ENCODE results near the gene GPR83. TPM values are rescaled to one million over a fixed set of nuclear protein-coding genes. Genes with fewer than 3 reads are reported as not detected.

The GPR83 gene
- total RNA-seq, 1 donor from 2014 or later = 0.09 TPM

GRCh38 chr11:94418123-94418765 is 17.0 kb upstream of the GPR83 start:
- no peaks in the 10 kb centered on the region for H3K4me1 Mint-ChIP-seq
- DNase-seq (ENCODE audit: low spot score in 2 of 2, unreplicated experiment in 2 of 2) = no peak
- H3K9me3 Mint-ChIP-seq = no peaks in the 10 kb centered on the region
- TF ChIP-seq CTCF (IDR thresholded peaks at IDR 0.05; ENCODE audit: unreplicated experiment) = no peak
- no peaks in the 10 kb centered on the region for H3K27me3 Mint-ChIP-seq (ENCODE audit: low read depth)
- no peak overlapping the region for H3K4me3 Mint-ChIP-seq
- H3K27ac Mint-ChIP-seq = no peak overlapping the region
- H3K36me3 Mint-ChIP-seq = peaks cover 11% of the 10 kb centered on the region

- no peak for DNase-seq (ENCODE audit: low spot score in 2 of 2, unreplicated experiment in 2 of 2)
- Mint-ChIP-seq H3K27ac (no peak overlapping the region), H3K36me3 (peaks cover 10% of the 10 kb centered on the region), H3K9me3 (no peaks in the 10 kb centered on the region), H3K27me3 (ENCODE audit: low read depth) (no peaks in the 10 kb centered on the region), H3K4me3 (no peak overlapping the region), H3K4me1 (no peaks in the 10 kb centered on the region)
- TF ChIP-seq CTCF (IDR thresholded peaks at IDR 0.05; ENCODE audit: unreplicated experiment) = peak; percentile 53
These were observed 16.3 kb upstream of the GPR83 start for GRCh38 chr11:94417386-94417987.

- H3K9me3 Mint-ChIP-seq = peaks cover 37% of the 10 kb centered on the region
These were observed 4.0 kb upstream of the GPR83 start for GRCh38 chr11:94405062-94405833.

GRCh38 chr11:94402355-94402754 is 1.1 kb upstream of the GPR83 start:
- H3K4me3 Mint-ChIP-seq = peak overlapping the region; percentile 59
- no peak overlapping the region for H3K27ac Mint-ChIP-seq
- DNase-seq (ENCODE audit: low spot score in 2 of 2, unreplicated experiment in 2 of 2) = no peak
- peaks cover 13% of the 10 kb centered on the region for H3K9me3 Mint-ChIP-seq
- H3K36me3 Mint-ChIP-seq = no peaks in the 10 kb centered on the region
- TF ChIP-seq CTCF (IDR thresholded peaks at IDR 0.05; ENCODE audit: unreplicated experiment) = no peak
- H3K27me3 Mint-ChIP-seq (ENCODE audit: low read depth) = peaks cover 75% of the 10 kb centered on the region
- peaks cover 10% of the 10 kb centered on the region for H3K4me1 Mint-ChIP-seq

More at GRCh38 chr11:94405062-94405833, 4.0 kb upstream of the GPR83 start:
- peaks cover 10% of the 10 kb centered on the region for H3K4me1 Mint-ChIP-seq
- H3K36me3 Mint-ChIP-seq = peaks cover 8% of the 10 kb centered on the region
- no peak for DNase-seq (ENCODE audit: low spot score in 2 of 2, unreplicated experiment in 2 of 2)
- no peak overlapping the region for H3K27ac Mint-ChIP-seq
- H3K27me3 Mint-ChIP-seq (ENCODE audit: low read depth) = peaks cover 46% of the 10 kb centered on the region
- no peak for TF ChIP-seq CTCF (IDR thresholded peaks at IDR 0.05; ENCODE audit: unreplicated experiment)
- H3K4me3 Mint-ChIP-seq = no peak overlapping the region

- Mint-ChIP-seq H3K27me3 (ENCODE audit: low read depth) (peaks cover 81% of the 10 kb centered on the region), H3K36me3 (no peaks in the 10 kb centered on the region)
These were observed 600 bp upstream of the GPR83 start for GRCh38 chr11:94401773-94402265.

More at GRCh38 chr11:94401773-94402265, 600 bp upstream of the GPR83 start:
- no peak for DNase-seq (ENCODE audit: low spot score in 2 of 2, unreplicated experiment in 2 of 2)
- no peak for TF ChIP-seq CTCF (IDR thresholded peaks at IDR 0.05; ENCODE audit: unreplicated experiment)
- H3K4me3 Mint-ChIP-seq = peak overlapping the region; percentile 59
- H3K4me1 Mint-ChIP-seq = peaks cover 10% of the 10 kb centered on the region
- H3K9me3 Mint-ChIP-seq = peaks cover 7% of the 10 kb centered on the region
- H3K27ac Mint-ChIP-seq = no peak overlapping the region
